Pericardium fibroblast (primary cell): ENCODE results near the gene C19orf81. TPM values are rescaled to one million over a fixed set of nuclear protein-coding genes. Genes with fewer than 3 reads are reported as not detected.

Experiments
- total RNA-seq: library from RNA; depleted of rRNA; stranded (reverse); fragments of >200 nt; gene quantifications from 2 replicates; pipeline ENCODE4 v1.2.3, GENCODE V29; 2015

Gene C19orf81
- 1.1 TPM in 1 of 2 replicates, not detected in the other for total RNA-seq

GRCh38 chr19:50649433-50650391 is at the start of gene C19orf81:
Gene C19orf81, plus strand, starts transcription at chr19:50649445. Its CDS starts 0 bp downstream, at chr19:50649445.

DNA sequence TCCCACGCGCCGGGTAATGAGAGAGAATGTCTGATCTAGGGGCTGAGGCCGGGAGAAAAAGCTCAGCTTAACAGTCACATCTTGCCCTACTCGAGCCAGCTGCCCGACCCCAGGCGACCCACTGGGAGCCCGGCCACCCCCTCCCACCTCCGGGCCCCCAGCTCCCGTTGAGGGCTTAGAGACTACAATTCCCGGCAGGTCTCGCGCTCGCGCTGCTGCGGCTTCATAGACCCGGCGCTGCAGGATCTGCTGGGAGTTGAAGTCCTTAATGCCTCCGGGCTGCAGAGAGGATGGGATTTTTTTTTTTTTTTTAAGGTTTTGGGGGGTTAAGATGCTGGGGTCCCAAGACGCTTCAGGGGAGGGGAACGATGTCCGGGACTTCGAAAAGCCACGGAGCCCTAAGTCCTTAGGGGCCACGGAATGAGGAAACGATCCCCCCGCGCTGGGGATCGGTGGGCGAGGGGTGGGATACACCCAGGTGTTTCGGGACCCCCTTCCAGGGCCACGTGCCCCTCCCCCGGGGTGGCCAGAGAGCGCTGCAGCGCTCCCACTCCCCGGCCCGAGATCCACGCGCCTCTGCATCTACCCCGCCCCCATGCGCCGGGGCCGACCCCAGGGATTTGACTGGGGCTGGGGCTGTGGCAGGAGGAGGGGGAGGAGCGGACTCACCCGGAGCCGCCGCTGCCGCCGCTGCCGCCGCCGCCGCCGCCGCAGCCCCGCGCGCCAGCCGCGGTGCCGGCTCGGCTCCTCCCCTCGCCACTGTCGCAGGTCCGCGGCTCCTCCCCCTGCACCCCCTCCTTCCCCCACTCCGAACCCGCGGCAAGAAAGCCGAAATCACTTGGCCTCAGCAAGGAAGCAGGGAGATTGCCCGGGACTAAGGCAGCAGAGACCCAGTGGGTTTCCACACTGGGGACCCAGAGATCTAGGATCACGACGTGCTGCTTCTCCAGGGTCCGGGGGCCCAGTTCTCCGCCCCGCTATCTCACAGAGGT is 9.8 kb upstream of the C19orf81 start, which contains the start of gene SYT3:
Gene SYT3, minus strand, starts transcription at position 761 of the 992 bp plus-strand sequence. CDS start 2,470 bp downstream, outside the sequence.

Other genes with a start within 250 kb of the C19orf81 start
- 0.17 TPM in 1 of 2 replicates, not detected in the other for gene SPIB, start 230.5 kb upstream of the C19orf81 start, total RNA-seq
- 0.26 TPM in 1 of 2 replicates, not detected in the other for gene MYBPC2, start 216.6 kb upstream of the C19orf81 start, total RNA-seq
- gene EMC10, start 172.9 kb upstream of the C19orf81 start, total RNA-seq: 120 and 125 TPM in 2 replicates
- gene GARIN5A, start 172.6 kb upstream of the C19orf81 start, total RNA-seq: 1.1 TPM in 1 of 2 replicates, not detected in the other
- 48.7 and 55.0 TPM in 2 replicates for gene JOSD2, start 138.3 kb upstream of the C19orf81 start, total RNA-seq
- not detected in 2 replicates for gene ASPDH, start 135.5 kb upstream of the C19orf81 start, total RNA-seq
- gene LRRC4B, start 81.0 kb upstream of the C19orf81 start, total RNA-seq: 0.35 and 0.60 TPM in 2 replicates
- gene SYT3, start 9.6 kb upstream of the C19orf81 start, total RNA-seq: 0.09 and 0.12 TPM in 2 replicates
- gene SHANK1, start 70.4 kb downstream of the C19orf81 start, total RNA-seq: 0.93 and 1.4 TPM in 2 replicates
- gene CLEC11A, start 73.9 kb downstream of the C19orf81 start, total RNA-seq: 172 and 192 TPM in 2 replicates
- gene GPR32, start 121.0 kb downstream of the C19orf81 start, total RNA-seq: not detected in 2 replicates
- gene ACP4, start 141.0 kb downstream of the C19orf81 start, total RNA-seq: not detected in 2 replicates
- not detected in 2 replicates for gene KLK1, start 174.3 kb downstream of the C19orf81 start, total RNA-seq
- gene KLK15, start 184.1 kb downstream of the C19orf81 start, total RNA-seq: not detected in 2 replicates
- gene KLK3, start 205.5 kb downstream of the C19orf81 start, total RNA-seq: not detected in 2 replicates
- gene KLK2, start 224.0 kb downstream of the C19orf81 start, total RNA-seq: not detected in 2 replicates